Activated CD8-positive, alpha-beta memory T cell treated with anti-CD3 and anti-CD28 coated beads, Interleukin-2, amount 50 U/mL, for 1 hour (primary cell): Measurements from ENCODE around the gene SAYSD1.
"Not testable (repeated sequence)": the region's sequence is repeated elsewhere in the genome, so short reads cannot be mapped to it uniquely, and the experiment has no call there.

Experiments
- DNase-seq: peaks from one replicate; pipeline ENCODE4 v3.0.0-alpha.2; 2020; ENCODE audit errors: extremely low read depth

Gene SAYSD1, protein sequence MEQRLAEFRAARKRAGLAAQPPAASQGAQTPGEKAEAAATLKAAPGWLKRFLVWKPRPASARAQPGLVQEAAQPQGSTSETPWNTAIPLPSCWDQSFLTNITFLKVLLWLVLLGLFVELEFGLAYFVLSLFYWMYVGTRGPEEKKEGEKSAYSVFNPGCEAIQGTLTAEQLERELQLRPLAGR

DNA sequence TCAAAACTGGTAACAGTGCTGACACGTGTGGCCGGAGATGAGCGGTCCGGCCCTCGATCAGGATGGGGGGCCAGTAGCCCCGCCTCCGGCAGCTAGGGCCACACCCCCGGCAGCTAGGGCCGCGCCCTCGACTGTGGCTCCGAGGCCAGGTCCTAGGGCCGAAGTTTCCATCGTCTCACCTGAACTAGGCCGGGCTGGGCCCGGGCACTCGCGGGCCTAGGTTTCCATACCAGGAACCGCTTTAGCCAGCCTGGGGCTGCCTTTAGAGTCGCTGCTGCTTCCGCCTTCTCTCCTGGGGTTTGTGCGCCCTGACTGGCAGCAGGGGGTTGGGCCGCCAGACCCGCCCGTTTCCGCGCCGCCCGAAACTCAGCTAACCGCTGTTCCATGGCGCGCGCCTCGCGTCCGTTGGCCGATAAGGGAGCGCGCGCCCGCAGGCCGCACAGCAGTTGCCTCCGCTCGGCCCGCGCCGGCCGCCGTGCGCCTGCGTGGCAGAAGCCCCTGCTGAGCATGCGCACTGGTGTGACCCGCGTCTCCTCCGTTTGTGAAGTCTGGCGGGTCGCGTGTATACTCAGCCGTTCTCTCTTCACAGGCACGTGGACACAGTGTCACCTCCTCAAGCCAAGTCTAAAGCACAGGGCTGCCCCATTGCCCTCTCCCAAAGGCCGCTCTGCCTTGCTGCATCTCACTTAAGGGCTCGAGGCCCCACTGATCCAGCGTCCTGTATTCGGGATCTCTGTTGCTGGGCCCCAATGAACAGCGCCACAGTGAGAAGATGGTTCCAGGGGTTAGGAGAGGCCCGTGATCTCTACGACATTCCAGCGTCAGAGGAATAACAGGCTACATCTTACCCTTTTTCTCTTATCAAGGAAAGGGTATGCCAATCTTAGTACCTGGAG lies at the start of gene SAYSD1:
Gene SAYSD1 (minus strand): TSS at position 483 of the 896 bp plus-strand sequence. CDS start 97 bp downstream, at position 386.
- DNase-seq = peak; percentile 79

DNA sequence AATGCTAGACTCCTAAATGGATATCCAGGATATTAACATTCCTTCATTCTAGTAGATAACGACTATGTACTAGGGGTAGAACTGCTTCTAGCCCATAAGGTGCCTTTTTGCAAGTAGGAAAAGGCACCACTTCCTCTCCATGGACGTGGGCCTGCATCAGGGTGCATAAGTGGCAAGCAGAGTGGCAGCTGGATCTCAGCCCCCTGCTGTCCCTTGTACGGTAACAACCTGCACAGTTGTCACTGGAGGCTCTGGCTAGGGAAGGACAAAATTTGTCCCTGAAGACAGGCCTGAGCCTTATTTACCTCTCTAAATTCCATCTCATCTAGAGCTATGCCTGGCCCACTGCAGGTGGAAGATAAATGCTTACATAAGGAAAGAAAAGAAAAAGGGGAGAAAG lies 42.5 kb upstream of the SAYSD1 start:
- DNase-seq = no peak

DNA sequence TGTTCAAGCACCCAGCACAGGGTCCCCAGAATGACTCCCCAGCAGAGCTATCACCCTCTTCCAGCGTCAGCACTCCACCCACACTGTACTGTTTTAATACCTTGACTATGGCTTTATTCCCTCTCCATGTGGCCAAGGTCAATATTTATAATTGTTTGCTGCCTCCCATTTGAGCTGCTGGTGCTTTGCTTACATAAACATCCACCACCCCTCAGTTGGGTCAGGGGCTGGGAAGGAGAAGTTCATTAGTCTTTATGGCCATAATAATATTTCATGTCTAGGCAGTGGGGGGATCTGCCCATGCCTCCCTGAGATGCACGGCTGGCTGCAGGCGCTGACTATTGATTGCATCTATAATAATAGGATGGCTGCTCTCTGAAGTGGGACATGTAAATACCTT lies 41.8 kb upstream of the SAYSD1 start:
- DNase-seq = no peak

DNA sequence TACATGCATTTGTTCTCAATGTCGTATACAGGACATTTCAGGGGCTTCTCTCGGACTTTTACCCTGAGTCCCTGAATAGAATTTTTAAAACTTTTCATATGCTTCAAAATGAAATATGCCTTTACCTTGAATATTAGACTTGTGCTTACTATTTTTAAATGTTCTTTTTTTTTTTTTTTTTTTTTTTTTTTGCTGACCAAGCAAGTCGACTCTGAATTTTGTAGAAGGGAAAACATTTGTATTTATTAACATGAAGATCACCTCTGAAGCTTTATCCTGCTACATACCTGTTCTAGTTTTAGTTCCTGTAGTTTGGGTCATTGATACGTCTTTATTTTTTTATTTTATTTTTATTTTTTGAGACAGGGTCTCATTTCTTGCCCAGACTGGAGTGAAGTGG lies 39.7 kb upstream of the SAYSD1 start:
- DNase-seq = no peak

DNA sequence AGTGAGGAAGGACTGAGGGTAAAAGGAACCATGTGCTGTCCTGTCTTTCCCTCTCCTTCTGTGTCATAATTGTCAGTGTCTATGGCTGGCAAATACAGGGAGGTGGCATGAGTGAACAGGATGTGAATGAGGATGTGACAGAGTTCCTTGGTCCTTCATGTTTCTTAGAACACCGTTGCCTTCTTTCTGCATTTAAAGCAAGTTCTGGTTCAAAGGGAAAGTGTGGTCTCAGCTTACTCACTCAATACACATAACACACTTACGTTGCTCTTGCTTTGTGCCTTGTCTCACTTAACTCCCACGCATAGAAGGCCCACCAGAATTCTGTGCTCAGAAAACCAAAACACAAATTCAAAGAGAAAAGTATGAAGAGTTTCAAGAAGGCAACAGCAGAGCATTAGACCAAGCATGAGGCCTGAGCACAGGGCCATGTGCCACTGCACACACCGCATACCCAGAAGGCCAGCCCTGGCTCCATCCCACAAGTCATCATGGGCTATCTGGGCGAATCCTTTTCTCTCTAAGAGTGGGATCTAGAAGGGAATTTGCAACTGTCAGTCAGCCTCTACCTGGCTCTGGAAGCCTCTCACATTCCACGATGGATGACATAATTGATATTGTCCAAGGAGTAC lies 38.9 kb upstream of the SAYSD1 start:
- no peak for DNase-seq

DNA sequence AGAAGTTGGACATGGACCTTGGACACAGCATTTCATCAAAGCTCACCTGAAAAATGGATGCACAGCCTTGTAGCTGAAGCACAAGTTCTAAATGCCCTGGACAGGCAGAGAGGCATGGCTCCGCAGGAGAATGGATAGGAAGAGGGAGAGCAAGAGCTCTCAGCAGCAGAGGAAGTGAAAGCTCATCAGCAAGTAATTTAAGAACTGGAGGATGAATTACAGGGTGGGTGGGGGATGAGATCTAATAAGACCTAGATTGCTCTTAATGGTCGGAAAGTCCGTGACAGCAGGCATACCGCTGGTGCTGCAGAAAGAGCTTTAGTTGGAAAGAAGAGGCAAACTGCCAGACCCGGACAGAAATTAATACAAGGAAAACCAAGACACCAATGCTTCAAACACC lies 37.3 kb upstream of the SAYSD1 start:
- no peak for DNase-seq

DNA sequence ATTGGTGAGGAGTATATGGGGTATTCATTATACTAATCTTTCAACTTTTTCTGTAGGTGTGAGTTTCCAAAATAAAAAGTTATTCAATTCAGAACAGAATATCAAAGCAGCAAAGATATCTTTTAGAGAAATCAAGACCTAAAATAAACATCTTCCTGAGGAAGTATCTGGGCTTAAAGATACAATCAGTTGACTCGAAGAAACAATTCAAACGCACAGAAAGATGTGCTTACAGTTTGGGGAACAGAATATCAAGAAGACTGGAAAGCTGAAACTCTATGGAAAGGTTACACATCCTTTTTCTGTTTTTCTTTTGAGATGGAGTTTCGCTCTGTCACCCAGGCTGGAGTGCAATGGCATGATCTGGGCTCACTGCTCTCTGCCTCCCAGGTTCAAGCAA lies 36.2 kb upstream of the SAYSD1 start:
- no peak for DNase-seq

DNA sequence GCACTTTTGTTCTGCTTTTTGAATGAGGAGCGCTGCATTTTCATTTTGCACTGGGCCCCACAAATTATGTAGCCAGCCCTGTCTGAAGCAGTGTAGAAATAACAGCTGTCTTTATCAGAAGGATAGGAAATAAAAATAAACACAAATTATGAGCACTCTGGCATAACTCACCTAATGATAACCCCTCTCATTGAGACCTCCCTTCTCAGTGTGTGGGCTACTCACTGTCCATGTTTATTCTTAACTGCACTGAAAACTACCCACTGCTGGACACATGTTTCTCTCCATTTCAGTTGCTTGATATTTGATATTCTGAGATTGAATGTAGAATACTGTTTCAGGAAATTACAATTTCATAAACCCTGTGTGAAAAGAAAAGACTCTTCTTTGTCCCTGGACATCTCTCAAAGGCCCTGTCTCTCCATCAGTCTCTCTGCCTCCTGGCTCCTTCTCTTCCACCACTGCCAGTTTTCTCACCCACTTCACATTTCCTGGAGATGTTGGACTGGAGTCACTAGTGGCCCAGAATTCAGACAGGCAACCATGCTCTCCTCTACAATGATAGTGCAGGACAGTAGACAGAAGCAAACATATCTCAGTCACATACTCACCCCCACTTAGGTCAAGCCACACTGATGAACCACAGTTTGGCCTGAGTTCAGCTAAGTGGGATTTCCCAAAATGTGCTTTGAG lies 29.6 kb upstream of the SAYSD1 start:
- DNase-seq = no peak

DNA sequence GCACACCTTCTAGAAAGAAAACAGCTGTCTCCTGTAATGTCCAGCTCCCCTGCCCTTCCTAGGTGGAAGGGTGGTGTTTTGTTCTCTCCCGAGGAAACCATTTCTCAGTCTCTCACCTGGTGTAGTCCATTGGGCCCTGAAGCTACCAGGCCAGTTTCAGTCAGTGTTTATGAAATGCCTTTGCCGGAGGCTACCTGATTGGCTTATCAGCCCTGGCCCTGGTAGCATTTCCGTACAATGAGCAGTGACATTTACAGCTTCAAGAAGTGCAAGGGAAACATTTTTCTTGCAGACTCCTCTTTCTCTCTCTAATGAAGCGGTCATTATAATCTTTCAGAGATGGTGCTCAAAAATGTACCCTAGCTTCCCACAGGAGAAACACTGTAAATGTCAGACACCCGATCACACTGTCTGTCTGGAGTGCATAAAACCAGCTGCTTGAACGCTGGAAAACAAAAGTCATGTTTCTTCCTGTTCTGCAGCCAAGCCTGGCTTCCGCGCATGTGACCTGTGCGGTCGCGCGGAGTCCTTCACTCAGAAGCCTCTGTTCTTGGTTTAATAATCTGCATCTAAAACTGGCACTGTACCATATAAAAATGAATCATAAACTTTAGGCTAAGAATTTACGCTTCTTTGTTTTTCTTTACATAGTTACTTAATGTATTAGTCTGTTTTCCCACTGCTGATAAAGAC lies 28.4 kb upstream of the SAYSD1 start:
- no peak for DNase-seq

DNA sequence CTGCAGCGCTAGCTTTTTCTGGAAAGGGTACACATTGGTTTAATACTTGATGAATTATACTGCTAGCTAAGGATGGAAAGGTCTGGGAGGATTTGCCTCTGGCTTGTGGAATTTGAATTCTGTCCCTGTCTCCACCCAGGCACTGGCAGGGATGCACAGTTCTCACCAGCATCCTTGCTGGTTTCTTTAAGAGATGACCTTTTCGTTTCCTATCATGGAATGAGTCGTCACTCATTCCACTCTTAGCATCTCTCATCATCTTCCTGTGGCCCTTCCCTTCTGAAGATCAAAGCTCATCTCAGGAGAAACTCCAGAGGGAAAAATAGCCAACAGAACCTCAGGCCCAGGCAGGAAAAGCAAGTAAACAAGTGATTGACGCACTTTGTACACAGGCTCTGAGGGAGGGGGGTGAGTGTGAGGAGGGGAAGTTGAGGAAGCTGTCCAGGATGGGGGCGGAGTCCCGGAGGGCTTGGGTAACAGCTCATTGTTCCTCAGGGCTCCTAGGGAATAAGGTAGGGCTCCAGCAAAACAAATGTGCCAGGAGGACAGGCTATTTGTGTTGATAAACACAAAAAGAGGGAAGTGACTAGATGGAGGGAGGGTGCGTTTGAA lies 25.7 kb upstream of the SAYSD1 start:
- DNase-seq = no peak

DNA sequence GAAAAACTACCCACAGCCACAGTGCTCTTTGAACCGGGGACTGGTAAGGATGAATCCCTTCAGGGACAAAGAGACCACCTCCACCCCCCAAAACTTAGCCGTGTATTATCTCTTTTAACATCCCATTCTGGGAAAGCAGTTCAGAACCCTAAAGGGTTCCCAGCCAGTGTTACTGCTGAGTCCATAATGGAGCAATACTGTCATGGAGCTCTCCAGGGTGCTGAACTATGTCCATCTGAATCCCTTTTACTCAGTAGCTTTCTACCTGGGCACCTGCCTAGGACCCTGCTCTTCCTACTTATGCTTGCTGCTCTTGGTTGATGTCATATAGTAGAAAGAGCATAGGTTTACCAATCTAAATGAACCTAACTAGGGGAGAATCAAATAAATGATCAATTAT lies 22.3 kb upstream of the SAYSD1 start:
- DNase-seq = no peak

DNA sequence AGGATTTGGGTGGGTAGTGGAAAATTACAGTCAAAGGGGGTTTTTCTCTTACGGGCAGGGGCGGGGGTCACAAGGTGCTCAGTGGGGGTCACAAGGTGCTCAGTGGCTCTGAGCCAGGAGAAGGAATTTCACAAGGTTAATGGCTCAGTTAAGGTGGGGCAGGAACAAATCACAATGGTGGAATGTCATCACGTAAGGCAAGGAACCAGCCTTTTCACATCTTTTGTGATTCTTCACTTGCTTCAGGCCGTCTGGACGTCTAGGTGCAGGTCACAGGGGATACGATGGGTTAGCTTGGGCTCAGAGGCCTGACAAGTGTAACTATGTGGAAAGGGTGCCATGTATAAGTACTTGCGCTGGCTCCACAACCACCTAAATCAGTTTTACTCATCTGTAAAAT lies 21.2 kb upstream of the SAYSD1 start:
- not testable (repeated sequence) for DNase-seq

DNA sequence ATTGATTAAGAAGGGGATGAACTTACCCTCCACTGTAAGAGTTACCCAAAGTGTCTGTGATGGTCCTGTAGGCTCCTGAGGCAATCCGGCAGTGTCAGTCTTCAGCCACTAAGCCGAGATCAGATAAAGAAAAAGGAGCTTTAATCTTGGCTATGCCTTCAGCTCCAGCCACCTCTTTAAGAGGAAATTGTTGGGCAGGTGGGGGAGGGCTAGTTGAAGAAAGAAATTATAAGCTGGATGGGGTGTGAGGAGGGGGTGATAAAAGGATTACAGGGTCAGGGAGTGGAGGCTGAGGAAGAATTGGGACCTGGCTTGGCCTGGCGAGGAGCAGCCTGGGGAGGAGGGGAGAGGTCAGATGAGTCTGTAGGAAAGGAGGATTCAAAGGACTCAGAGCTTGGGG lies 19.8 kb upstream of the SAYSD1 start:
- DNase-seq = not testable (repeated sequence)

DNA sequence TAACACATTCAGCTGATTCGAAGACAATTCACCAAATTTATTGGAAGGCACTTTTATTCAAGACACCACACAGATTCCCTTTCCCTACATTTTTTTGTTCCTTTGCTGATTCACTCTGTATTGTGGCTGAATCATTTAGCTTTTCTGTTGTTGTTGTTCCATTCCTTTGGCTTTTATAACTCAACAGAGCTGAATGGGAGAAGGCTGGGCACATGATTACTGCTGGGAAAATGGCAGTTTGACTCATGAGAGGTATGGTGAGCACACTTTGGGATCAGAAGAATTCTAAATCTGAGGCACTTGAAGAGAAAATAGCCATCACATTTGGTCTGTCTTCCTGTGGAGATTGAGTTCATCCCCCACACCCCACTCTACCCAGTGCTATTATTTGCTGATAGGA lies 15.7 kb upstream of the SAYSD1 start:
- no peak for DNase-seq

DNA sequence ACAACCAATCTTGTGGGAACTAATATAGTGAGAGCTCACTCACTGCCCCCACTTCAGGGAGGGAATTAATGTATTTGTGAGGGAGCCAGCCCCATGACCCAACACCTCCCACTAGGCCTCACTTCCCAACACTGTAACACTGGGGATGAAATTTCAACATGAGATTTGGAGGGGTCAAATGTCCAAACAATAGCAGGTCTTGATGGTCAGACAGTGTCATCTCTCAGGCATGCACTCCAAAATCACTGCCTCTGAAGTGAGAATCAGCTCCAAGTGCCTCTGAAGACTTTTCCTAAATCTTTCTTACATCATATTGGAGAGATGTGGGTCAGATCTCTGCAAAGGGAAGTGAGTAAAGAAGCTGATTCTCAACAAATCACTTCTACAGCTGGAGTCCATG lies 13.8 kb upstream of the SAYSD1 start:
- no peak for DNase-seq

DNA sequence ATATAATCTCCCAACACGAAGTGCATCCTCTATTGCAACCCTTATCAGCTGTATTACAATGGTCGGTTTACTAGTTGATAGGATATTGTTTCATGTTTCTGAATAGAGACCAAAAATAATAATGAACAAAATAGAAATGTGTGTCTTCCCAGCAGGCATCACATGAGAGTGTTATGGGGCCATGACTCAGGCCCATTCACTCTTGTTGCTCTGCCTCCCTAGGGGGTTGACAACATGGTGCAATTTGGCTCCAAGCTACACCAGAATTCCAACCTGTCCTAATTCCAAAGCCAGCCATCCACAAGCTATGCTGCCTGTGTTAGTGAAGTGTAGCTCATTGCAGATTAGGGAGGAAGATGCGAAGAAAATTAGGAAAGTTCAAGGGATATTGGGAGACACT lies 13.1 kb upstream of the SAYSD1 start:
- no peak for DNase-seq

DNA sequence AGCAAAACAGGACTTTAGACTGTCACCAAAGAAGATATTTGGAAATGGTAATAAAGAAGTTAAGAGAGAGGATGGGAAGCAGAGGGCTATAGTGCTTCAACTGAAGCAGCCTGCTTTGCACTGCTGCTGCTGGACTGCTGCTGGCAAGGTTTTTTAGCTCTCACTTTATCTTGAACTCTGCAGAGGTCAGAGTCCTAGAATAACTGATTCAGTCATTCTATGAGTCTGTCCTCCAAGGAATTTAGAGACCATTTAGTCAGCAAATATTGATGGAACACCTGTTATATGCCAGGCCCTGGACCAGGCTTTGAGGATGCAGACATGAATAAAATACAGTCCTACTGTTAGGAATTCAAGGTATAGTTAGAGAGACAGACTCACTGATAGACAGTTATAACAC lies 9.1 kb upstream of the SAYSD1 start:
- no peak for DNase-seq

DNA sequence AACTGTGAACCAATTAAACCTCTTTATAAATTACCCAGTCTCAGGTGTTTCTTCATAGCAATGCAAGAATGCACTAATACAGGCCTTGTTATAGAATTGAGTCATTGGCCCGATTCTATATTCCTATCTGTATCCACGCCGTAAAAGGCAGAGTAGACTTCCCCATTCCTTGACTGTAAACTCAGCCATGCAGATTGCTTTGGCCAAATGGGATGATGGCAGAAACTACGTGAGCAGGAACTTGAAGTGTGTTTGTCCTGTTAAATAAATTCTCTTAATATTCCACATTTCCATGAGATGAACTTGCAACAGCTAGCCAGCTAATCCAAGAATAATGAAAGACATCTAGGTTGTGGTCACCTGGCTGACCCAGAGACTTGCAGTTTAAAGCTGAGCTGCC lies 3.9 kb upstream of the SAYSD1 start:
- DNase-seq = no peak

DNA sequence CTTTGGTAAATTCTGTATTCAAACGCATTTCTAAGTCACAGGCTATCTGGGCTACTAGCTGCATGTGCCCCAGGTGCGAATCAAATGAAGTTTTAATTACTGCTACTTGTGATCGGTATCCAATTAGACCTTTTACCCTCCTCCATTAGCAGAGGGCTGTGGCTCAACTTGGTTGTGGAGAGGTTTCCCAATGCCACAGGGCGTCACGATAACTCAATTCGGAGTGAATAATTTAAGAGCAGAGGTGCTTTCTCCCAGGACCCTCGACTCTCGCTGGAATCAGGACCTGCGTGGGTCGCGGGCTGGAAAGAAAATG lies 640 bp downstream of the SAYSD1 start:
- no peak for DNase-seq

DNA sequence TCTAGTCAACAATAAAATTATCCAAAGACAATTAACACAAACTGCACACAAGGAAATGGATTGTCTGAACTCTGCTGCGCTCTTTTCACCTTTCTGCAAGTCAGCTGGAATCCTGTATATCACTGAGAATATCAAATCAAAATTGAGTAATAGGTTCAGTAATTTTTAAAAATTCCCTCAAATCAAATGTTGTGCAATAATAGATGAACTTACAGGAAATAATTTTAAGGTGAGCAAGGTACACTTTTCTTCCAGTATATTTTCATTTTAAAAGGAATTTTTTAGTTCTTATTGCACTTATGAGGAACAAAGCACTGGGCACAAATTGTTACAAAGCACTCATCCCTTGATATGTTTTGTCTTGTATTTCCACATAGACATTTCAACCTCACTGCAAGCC lies 1.2 kb downstream of the SAYSD1 start:
- no peak for DNase-seq

DNA sequence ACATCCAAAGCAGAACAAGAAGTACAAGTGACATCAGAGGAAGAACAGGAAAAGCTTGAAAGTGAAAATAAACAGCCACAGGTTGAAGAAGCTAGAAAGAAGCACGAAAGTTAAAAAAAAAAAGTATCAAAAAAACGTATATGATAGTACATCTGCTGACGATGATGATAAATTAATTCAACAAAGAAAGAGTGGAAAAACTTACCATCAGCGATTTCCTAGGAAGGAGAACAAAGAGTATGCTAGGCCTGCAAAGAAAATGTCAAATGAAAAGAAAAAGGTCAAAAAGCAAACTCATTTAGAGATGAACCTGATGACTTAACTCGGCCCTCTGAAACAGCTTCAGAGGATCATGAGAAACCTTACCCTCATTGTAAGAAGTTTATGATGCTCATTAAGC lies 3.7 kb downstream of the SAYSD1 start:
- DNase-seq = no peak
